HepG2 (cell line): ENCODE results near the gene PPP2R5B. TPM values are rescaled to one million over a fixed set of nuclear protein-coding genes. Genes with fewer than 3 reads are reported as not detected.

Experiments used
- MAX ChIP-seq: IDR thresholded peaks from 2 replicates; pipeline ENCODE4 v1.6.1; 2012; ENCODE audit warnings: inconsistent platforms
- PLSCR1 ChIP-seq: sonication (generic); formaldehyde crosslinking; IDR thresholded peaks from 2 replicates; pipeline ENCODE4 v1.5.0; 2020; ENCODE audit warnings: missing genetic modification reagents, mild to moderate bottlenecking, borderline replicate concordance
- ZBTB14 ChIP-seq: sonication (generic); formaldehyde crosslinking; IDR thresholded peaks from 2 replicates; pipeline ENCODE4 v1.4.0; 2020; ENCODE audit warnings: missing genetic modification reagents
- ZBTB3 ChIP-seq: sonication (generic); formaldehyde crosslinking; IDR thresholded peaks from 2 replicates; pipeline ENCODE4 v1.4.0; 2020; ENCODE audit warnings: low read depth, mild to moderate bottlenecking, moderate library complexity, missing genetic modification reagents, borderline replicate concordance
- ZNF274 ChIP-seq: sonication (generic); formaldehyde crosslinking; IDR thresholded peaks from 2 replicates; pipeline ENCODE4 v1.5.1; 2020; ENCODE audit warnings: mild to moderate bottlenecking, missing genetic modification reagents
- ZNF343 ChIP-seq: sonication (generic); formaldehyde crosslinking; IDR thresholded peaks from 2 replicates; pipeline ENCODE4 v1.4.0; 2020; ENCODE audit warnings: mild to moderate bottlenecking, missing genetic modification reagents
- ZNF546 ChIP-seq: sonication (generic); formaldehyde crosslinking; conservative IDR thresholded peaks from 2 replicates; pipeline ENCODE4 v1.8.1; 2023; ENCODE audit warnings: mild to moderate bottlenecking, missing genetic modification reagents
- polyA plus RNA-seq, 8 experiments: library from polyadenylated mRNA; depleted of rRNA in 3 of 8; stranded (reverse) in 7 of 8; unstranded in 1 of 8; fragments of >200 nt; fragmentation: Illumina TruSeq in 4 of 8; extraction: Trizol in 4 of 8; gene quantifications; 2 replicates each; pipeline versions ENCODE4 v1.2.1 to v1.2.3, GENCODE V29; 2011 to 2016; ENCODE audit warnings: low read depth in 4 of 8, missing spikeins in 1 of 8, mixed read lengths in 1 of 8; ENCODE audit not compliant: insufficient read depth in 1 of 8
- total RNA-seq, 5 experiments: library from RNA; depleted of rRNA; stranded (reverse); fragments of >200 nt; fragmentation: Illumina TruSeq; extraction: Trizol; gene quantifications; 2 replicates each; pipeline ENCODE4 v1.2.3, GENCODE V29; 2016; ENCODE audit warnings: low read depth in 1 of 5
- TF ChIP-seq, protein P1 (sequence below): sonication (generic); formaldehyde crosslinking; IDR thresholded peaks from 2 replicates; pipeline ENCODE4 v1.4.0; 2020; ENCODE audit warnings: missing genetic modification reagents
- TF ChIP-seq, protein P2 (sequence below): sonication (generic); formaldehyde crosslinking; IDR thresholded peaks from 2 replicates; pipeline ENCODE4 v1.5.1; 2020; ENCODE audit warnings: mild to moderate bottlenecking, missing genetic modification reagents, borderline replicate concordance

PPP2R5B gene
- total and polyA plus RNA-seq, 2 of the 13 experiments (the other 11 are each of a cell fraction or from before 2014, with no cell fraction given): 2.3 to 8.3 TPM

GRCh38 chr11:64933935-64934681, 9.6 kb downstream of the PPP2R5B start (continued):
- TF ChIP-seq ZBTB14: no peak
- TF ChIP-seq PLSCR1 (CRISPR knock-in tag): no peak
- 0 out of 2 replicates have a peak, but pooled peaks have one; percentile 3 for TF ChIP-seq ZNF343
- TF ChIP-seq, protein P1, sequence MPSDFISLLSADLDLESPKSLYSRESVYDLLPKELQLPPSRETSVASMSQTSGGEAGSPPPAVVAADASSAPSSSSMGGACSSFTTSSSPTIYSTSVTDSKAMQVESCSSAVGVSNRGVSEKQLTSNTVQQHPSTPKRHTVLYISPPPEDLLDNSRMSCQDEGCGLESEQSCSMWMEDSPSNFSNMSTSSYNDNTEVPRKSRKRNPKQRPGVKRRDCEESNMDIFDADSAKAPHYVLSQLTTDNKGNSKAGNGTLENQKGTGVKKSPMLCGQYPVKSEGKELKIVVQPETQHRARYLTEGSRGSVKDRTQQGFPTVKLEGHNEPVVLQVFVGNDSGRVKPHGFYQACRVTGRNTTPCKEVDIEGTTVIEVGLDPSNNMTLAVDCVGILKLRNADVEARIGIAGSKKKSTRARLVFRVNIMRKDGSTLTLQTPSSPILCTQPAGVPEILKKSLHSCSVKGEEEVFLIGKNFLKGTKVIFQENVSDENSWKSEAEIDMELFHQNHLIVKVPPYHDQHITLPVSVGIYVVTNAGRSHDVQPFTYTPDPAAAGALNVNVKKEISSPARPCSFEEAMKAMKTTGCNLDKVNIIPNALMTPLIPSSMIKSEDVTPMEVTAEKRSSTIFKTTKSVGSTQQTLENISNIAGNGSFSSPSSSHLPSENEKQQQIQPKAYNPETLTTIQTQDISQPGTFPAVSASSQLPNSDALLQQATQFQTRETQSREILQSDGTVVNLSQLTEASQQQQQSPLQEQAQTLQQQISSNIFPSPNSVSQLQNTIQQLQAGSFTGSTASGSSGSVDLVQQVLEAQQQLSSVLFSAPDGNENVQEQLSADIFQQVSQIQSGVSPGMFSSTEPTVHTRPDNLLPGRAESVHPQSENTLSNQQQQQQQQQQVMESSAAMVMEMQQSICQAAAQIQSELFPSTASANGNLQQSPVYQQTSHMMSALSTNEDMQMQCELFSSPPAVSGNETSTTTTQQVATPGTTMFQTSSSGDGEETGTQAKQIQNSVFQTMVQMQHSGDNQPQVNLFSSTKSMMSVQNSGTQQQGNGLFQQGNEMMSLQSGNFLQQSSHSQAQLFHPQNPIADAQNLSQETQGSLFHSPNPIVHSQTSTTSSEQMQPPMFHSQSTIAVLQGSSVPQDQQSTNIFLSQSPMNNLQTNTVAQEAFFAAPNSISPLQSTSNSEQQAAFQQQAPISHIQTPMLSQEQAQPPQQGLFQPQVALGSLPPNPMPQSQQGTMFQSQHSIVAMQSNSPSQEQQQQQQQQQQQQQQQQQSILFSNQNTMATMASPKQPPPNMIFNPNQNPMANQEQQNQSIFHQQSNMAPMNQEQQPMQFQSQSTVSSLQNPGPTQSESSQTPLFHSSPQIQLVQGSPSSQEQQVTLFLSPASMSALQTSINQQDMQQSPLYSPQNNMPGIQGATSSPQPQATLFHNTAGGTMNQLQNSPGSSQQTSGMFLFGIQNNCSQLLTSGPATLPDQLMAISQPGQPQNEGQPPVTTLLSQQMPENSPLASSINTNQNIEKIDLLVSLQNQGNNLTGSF: no peak
- TF ChIP-seq ZBTB3 (CRISPR knock-in tag): 0 out of 2 replicates have a peak, but pooled peaks have one; percentile 12
- no peak for TF ChIP-seq ZNF274
- TF ChIP-seq MAX: no peak
- TF ChIP-seq, protein P2, sequence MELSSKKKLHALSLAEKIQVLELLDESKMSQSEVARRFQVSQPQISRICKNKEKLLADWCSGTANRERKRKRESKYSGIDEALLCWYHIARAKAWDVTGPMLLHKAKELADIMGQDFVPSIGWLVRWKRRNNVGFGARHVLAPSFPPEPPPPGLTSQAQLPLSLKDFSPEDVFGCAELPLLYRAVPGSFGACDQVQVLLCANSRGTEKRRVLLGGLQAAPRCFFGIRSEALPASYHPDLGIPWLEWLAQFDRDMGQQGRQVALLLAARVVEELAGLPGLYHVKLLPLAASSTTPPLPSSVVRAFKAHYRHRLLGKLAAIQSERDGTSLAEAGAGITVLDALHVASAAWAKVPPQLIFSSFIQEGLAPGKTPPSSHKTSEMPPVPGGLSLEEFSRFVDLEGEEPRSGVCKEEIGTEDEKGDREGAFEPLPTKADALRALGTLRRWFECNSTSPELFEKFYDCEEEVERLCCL (CRISPR knock-in tag): no peak
- TF ChIP-seq ZNF546 (CRISPR knock-in tag): no peak
- TF ChIP-seq, all 625 proteins: peak for 5
